Naive B cell (primary cell): ENCODE results near the gene DDB1. TPM values are rescaled to one million over a fixed set of nuclear protein-coding genes. Genes with fewer than 3 reads are reported as not detected.
A peak's percentile ranks its signal among the peaks of the same experiment; 100 is the strongest.

Source experiments
- ATAC-seq, 2 donors: fragments of 150-1000 bp; cut with Tn5 transposase; 2 replicates each; pipeline ENCODE4 v1.10.0; 2021; ENCODE audit warnings: low read depth in 2 of 2, mild to moderate bottlenecking in 2 of 2, moderate library complexity in 2 of 2
- DNase-seq: peaks from one replicate; pipeline ENCODE4 v3.0.0; 2022
- H3K27ac Mint-ChIP-seq, 6 donors: one replicate each; pipeline ENCODE4 v1.8.0; 2020 to 2022; ENCODE audit warnings: mild to moderate bottlenecking in 6 of 6, mixed read lengths in 6 of 6, moderate library complexity in 5 of 6, inconsistent platforms in 2 of 6
- H3K27me3 Mint-ChIP-seq, 3 donors: one replicate each; pipeline ENCODE4 v1.8.0; 2021 to 2022; ENCODE audit warnings: mixed read lengths in 3 of 3, mild to moderate bottlenecking in 1 of 3
- H3K36me3 Mint-ChIP-seq, 2 donors: one replicate each; pipeline ENCODE4 v1.8.0; 2020 to 2022; ENCODE audit warnings: mixed read lengths in 2 of 2, inconsistent platforms in 1 of 2, mild to moderate bottlenecking in 1 of 2
- H3K4me1 Mint-ChIP-seq, 3 donors: one replicate each; pipeline ENCODE4 v1.8.0; 2020 to 2022; ENCODE audit warnings: mixed read lengths in 3 of 3, inconsistent platforms in 1 of 3, mild to moderate bottlenecking in 1 of 3, moderate library complexity in 1 of 3
- H3K4me3 Mint-ChIP-seq, 8 donors: one replicate each; pipeline ENCODE4 v1.8.0; 2020 to 2022; ENCODE audit warnings: mild to moderate bottlenecking in 8 of 8, mixed read lengths in 8 of 8, moderate library complexity in 8 of 8, inconsistent platforms in 2 of 8
- H3K9me3 Mint-ChIP-seq, 7 donors: one replicate each; pipeline ENCODE4 v1.8.0; 2020 to 2022; ENCODE audit warnings: mixed read lengths in 7 of 7, mild to moderate bottlenecking in 5 of 7, inconsistent platforms in 2 of 7, moderate library complexity in 1 of 7
- polyA plus RNA-seq, 6 donors: library from polyadenylated mRNA; unstranded; fragments of 300-500 nt; fragmentation: Illumina TruSeq; gene quantifications; one replicate each; pipeline ENCODE4 v1.2.3, GENCODE V29; 2021; ENCODE audit warnings: low read depth in 6 of 6

Gene DDB1
- polyA plus RNA-seq, 6 donors from 2014 or later = 103 to 177 (median 111) TPM

DNA sequence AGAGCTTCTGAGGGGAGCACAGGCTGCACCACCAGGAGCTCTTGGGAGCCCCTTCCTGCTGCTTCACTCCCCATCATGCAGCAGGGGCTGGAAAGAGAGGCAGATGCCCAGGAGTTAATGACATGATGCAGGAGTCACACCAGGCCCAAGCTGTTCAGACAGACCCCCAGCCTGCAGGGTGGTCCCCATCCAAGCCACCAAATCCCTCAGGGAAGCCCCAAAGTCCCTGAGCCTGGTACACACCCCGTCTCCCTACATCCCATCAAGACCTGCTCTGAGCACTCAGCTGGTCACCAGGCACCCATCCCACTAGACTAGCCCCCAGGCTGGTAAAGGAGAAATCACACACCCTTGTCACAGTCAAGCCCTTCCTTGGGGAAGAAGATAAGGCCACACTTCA is 17.4 kb upstream of the DDB1 start:
- H3K27ac Mint-ChIP-seq = peak overlapping the region in 4 of 6 donors; percentile 69 to 86 (median 78)
- no peaks in the 10 kb centered on the region for H3K27me3 Mint-ChIP-seq
- H3K4me1 Mint-ChIP-seq = peaks cover 33 to 74% (median 64%) of the 10 kb centered on the region in 3 donors
- DNase-seq (no peak), ATAC-seq (no peak)
- H3K9me3 Mint-ChIP-seq = no peaks in the 10 kb centered on the region
- no peak overlapping the region for H3K4me3 Mint-ChIP-seq
- H3K36me3 Mint-ChIP-seq = peaks cover 5 to 27% of the 10 kb centered on the region in 2 donors

GRCh38 chr11:61349916-61350315 is 17.0 kb upstream of the DDB1 start:
- no peaks in the 10 kb centered on the region for H3K9me3 Mint-ChIP-seq
- peaks cover 29 to 74% (median 63%) of the 10 kb centered on the region in 3 donors for H3K4me1 Mint-ChIP-seq
- DNase-seq (no peak), ATAC-seq (no peak)
- no peaks in the 10 kb centered on the region for H3K27me3 Mint-ChIP-seq
- peak overlapping the region in 4 of 8 donors; percentile 40 to 63 (median 58) for H3K4me3 Mint-ChIP-seq
- H3K36me3 Mint-ChIP-seq = peaks cover 5 to 27% of the 10 kb centered on the region in 2 donors
- H3K27ac Mint-ChIP-seq = peak overlapping the region in 5 of 6 donors; percentile 70 to 94 (median 87)

DNA sequence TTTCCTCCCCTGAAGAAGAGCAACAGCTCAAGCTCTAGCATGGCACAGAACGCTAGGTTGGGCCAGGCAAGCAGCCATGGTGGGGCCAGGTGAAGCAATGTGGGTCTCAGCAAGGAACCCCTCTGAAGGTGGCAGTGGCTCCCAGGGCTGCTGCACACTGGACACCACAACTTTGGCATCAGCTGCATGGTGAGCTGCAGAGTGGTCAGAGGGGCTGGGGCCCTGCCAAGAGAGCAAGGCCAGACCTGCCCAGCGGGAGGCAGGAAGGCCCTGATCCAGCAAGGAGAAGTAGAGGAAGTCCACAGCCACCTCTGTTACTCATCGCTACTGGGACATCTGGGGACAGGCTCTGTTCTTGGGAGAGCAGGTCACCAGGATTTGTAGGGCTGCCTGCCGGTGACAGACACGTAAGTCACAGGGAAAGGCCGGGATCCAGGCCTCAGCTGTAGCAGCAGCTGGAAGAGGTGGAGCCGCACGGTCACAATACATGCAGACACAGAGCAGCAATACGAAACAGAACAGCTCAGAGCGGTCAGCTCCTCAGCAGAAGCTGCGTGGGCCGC is 16.4 kb upstream of the DDB1 start:
- Mint-ChIP-seq H3K4me3 (no peak overlapping the region), H3K27me3 (no peaks in the 10 kb centered on the region), H3K4me1 (peaks cover 28 to 80% (median 61%) of the 10 kb centered on the region in 3 donors), H3K36me3 (peaks cover 5 to 27% of the 10 kb centered on the region in 2 donors), H3K27ac (peak overlapping the region in 3 of 6 donors; percentile 4 to 86 (median 43)), H3K9me3 (no peaks in the 10 kb centered on the region)
- DNase-seq (no peak), ATAC-seq (no peak)

GRCh38 chr11:61347916-61348461 is 15.1 kb upstream of the DDB1 start:
- no peaks in the 10 kb centered on the region for H3K27me3 Mint-ChIP-seq

DNA sequence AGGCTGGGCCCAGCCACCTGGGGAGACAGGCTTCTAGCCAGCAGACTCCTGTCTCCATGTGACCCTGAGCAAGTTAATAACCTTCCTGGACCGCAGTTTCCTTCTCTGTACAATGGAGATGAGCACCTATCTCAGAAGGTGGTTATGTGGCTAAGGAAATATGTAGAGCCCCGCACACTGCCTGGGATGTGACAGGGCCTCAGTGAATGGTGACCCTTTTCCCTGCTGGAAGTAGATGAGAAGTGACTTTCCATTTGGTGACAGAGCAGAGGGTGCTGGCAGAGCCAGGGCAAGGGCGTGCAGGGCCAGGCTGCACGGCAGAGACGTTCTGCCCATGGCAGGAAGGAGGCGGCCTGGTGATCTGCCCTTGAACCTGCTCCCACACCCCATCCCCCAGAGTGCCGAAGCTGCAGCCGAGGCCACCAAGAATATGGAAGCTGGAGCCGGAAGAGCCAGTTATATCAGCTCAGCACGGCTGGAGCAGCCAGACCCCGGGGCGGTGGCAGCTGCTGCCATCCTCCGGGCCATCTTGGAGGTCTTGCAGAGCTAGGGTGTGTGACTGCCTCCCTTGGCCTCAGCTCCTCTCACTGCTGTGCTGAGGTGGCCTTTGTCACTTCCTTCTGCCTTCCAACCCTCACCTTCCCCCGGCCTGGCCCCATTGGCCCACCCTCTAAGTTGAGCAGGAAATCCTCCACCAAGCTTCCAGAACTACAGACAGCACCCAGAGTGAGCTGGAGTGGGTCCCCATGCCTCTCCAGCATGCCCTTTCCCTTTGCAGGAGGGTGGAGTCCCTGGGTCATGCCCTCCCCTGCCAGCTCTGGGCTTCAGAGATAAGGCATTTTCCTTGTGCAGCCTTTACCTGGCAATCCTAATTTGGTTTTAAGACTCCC is 13.3 kb upstream of the DDB1 start:
- no peaks in the 10 kb centered on the region for H3K9me3 Mint-ChIP-seq
- no peak overlapping the region for H3K4me3 Mint-ChIP-seq
- H3K27ac Mint-ChIP-seq = peak overlapping the region; percentile 36 to 93 (median 68)
- peaks cover 5 to 11% of the 10 kb centered on the region in 2 donors for H3K36me3 Mint-ChIP-seq
- no peaks in the 10 kb centered on the region for H3K27me3 Mint-ChIP-seq
- H3K4me1 Mint-ChIP-seq = peaks cover 15 to 66% (median 46%) of the 10 kb centered on the region in 3 donors
- ATAC-seq (no peak), DNase-seq (no peak)

More at GRCh38 chr11:61347916-61348461, 15.1 kb upstream of the DDB1 start:
- ATAC-seq (no peak), DNase-seq (no peak)
- no peaks in the 10 kb centered on the region for H3K9me3 Mint-ChIP-seq
- peaks cover 17 to 68% (median 48%) of the 10 kb centered on the region in 3 donors for H3K4me1 Mint-ChIP-seq
- H3K27ac Mint-ChIP-seq = peak overlapping the region; percentile 26 to 80 (median 53)
- peak overlapping the region in 1 of 8 donors; percentile 16 for H3K4me3 Mint-ChIP-seq
- peaks cover 5 to 17% of the 10 kb centered on the region in 2 donors for H3K36me3 Mint-ChIP-seq

- no peaks in the 10 kb centered on the region for H3K9me3 Mint-ChIP-seq
- H3K27ac Mint-ChIP-seq = peak overlapping the region in 3 of 6 donors; percentile 24 to 80 (median 67)
- H3K4me3 Mint-ChIP-seq = no peak overlapping the region
- H3K36me3 Mint-ChIP-seq = peaks cover 7 to 10% of the 10 kb centered on the region in 2 donors
- peaks cover 21 to 68% (median 52%) of the 10 kb centered on the region in 3 donors for H3K4me1 Mint-ChIP-seq
- ATAC-seq (no peak), DNase-seq (no peak)
- no peaks in the 10 kb centered on the region for H3K27me3 Mint-ChIP-seq
Observed at GRCh38 chr11:61345170-61345610, 12.3 kb upstream of the DDB1 start.

GRCh38 chr11:61343792-61344745 is 11.2 kb upstream of the DDB1 start:
- Mint-ChIP-seq H3K9me3 (no peaks in the 10 kb centered on the region), H3K27me3 (no peaks in the 10 kb centered on the region), H3K36me3 (peaks cover 5 to 7% of the 10 kb centered on the region in 2 donors), H3K4me1 (peaks cover 22 to 62% (median 48%) of the 10 kb centered on the region in 3 donors), H3K4me3 (no peak overlapping the region), H3K27ac (peak overlapping the region; percentile 24 to 80 (median 58))
- ATAC-seq (no peak), DNase-seq (no peak)

GRCh38 chr11:61342207-61342803 is 9.4 kb upstream of the DDB1 start:
- no peak for DNase-seq
- Mint-ChIP-seq H3K9me3 (no peaks in the 10 kb centered on the region), H3K4me3 (no peak overlapping the region), H3K27me3 (no peaks in the 10 kb centered on the region), H3K4me1 (peaks cover 25 to 55% (median 36%) of the 10 kb centered on the region in 3 donors), H3K27ac (peak overlapping the region in 4 of 6 donors; percentile 19 to 74 (median 46)), H3K36me3 (peaks cover 5 to 7% of the 10 kb centered on the region in 2 donors)
- ATAC-seq = no peak

- Mint-ChIP-seq H3K4me3 (no peak overlapping the region), H3K4me1 (peaks cover 27 to 54% (median 36%) of the 10 kb centered on the region in 3 donors), H3K9me3 (no peaks in the 10 kb centered on the region), H3K27me3 (no peaks in the 10 kb centered on the region), H3K36me3 (peaks cover 5 to 7% of the 10 kb centered on the region in 2 donors), H3K27ac (peak overlapping the region in 4 of 6 donors; percentile 33 to 91 (median 73))
- no peak for ATAC-seq
- DNase-seq = no peak
Observed at GRCh38 chr11:61341706-61342105, 8.8 kb upstream of the DDB1 start.

GRCh38 chr11:61340979-61341378 is 8.1 kb upstream of the DDB1 start:
- H3K4me3 Mint-ChIP-seq = no peak overlapping the region
- no peaks in the 10 kb centered on the region for H3K27me3 Mint-ChIP-seq
- peak overlapping the region in 4 of 6 donors; percentile 37 to 91 (median 55) for H3K27ac Mint-ChIP-seq
- no peak for ATAC-seq
- no peaks in the 10 kb centered on the region for H3K9me3 Mint-ChIP-seq
- DNase-seq = no peak
- peaks cover 5 to 7% of the 10 kb centered on the region in 2 donors for H3K36me3 Mint-ChIP-seq
- H3K4me1 Mint-ChIP-seq = peaks cover 25 to 55% (median 39%) of the 10 kb centered on the region in 3 donors

- no peaks in the 10 kb centered on the region for H3K27me3 Mint-ChIP-seq
- ATAC-seq = no peak
- H3K4me3 Mint-ChIP-seq = no peak overlapping the region
- peaks cover 24 to 48% (median 36%) of the 10 kb centered on the region in 3 donors for H3K4me1 Mint-ChIP-seq
- H3K36me3 Mint-ChIP-seq = peaks cover 5 to 7% of the 10 kb centered on the region in 2 donors
- peak overlapping the region in 2 of 6 donors; percentile 38 to 47 for H3K27ac Mint-ChIP-seq
- no peak for DNase-seq
- no peaks in the 10 kb centered on the region for H3K9me3 Mint-ChIP-seq
Observed at GRCh38 chr11:61339490-61339878, 6.6 kb upstream of the DDB1 start.

- ATAC-seq = no peak
- Mint-ChIP-seq H3K27me3 (no peaks in the 10 kb centered on the region), H3K4me1 (peaks cover 24 to 48% (median 38%) of the 10 kb centered on the region in 3 donors), H3K4me3 (peak overlapping the region in 1 of 8 donors; percentile 5), H3K27ac (peak overlapping the region in 3 of 6 donors; percentile 38 to 56 (median 47)), H3K9me3 (no peaks in the 10 kb centered on the region), H3K36me3 (peaks cover 5 to 7% of the 10 kb centered on the region in 2 donors)
- DNase-seq = no peak
Observed at GRCh38 chr11:61338783-61339489, 6.0 kb upstream of the DDB1 start.
